ENCODE data around the gene CMBL.
"Not testable (repeated sequence)": the region's sequence is repeated elsewhere in the genome, so short reads cannot be mapped to it uniquely, and the experiment has no call there.

Gene CMBL

GRCh38 chr5:10275460-10275859 lies 32.2 kb downstream of the CMBL start:
- Histone ChIP-seq H3K27ac (no peak overlapping the region), H3K36me3 (no peaks in the 10 kb centered on the region), H3K4me3 (no peak overlapping the region), H3K9ac (no peak overlapping the region), H3K27me3 (no peaks in the 10 kb centered on the region), H4K20me1 (no peaks in the 10 kb centered on the region), H3K4me1 (peaks cover 25% of the 10 kb centered on the region), H3K4me2 (peak overlapping the region; percentile 42), H3K9me3 (peaks cover 10% of the 10 kb centered on the region)
- no peak for TF ChIP-seq Cebpa-rat (IDR thresholded peaks at IDR 0.05)

GRCh38 chr5:10272875-10273209 lies 34.9 kb downstream of the CMBL start:
- not testable (repeated sequence) for H3K27ac ChIP-seq, H3K9ac ChIP-seq, H4K20me1 ChIP-seq, H3K4me3 ChIP-seq, H3K27me3 ChIP-seq, H3K36me3 ChIP-seq
- peaks cover 10% of the 10 kb centered on the region for H3K9me3 ChIP-seq
- H3K4me1 ChIP-seq: peaks cover 25% of the 10 kb centered on the region
- peak overlapping the region; percentile 45; the same call in 1 of the 2 replicates for H3K4me2 ChIP-seq

GRCh38 chr5:10272053-10272874 lies 35.4 kb downstream of the CMBL start:
- Histone ChIP-seq H3K4me1 (peaks cover 25% of the 10 kb centered on the region), H3K36me3 (no peaks in the 10 kb centered on the region), H3K27me3 (no peaks in the 10 kb centered on the region), H3K4me3 (no peak overlapping the region), H3K9ac (no peak overlapping the region), H3K4me2 (peak overlapping the region; percentile 45), H3K27ac (no peak overlapping the region), H4K20me1 (no peaks in the 10 kb centered on the region), H3K9me3 (peaks cover 10% of the 10 kb centered on the region)
- no peak for TF ChIP-seq Cebpa-rat (IDR thresholded peaks at IDR 0.05)

- Histone ChIP-seq H4K20me1 (peaks cover 35% of the 10 kb centered on the region), H3K27me3 (no peaks in the 10 kb centered on the region), H3K4me1 (peaks cover 13% of the 10 kb centered on the region), H3K36me3 (peaks cover 35% of the 10 kb centered on the region), H3K9ac (no peak overlapping the region), H3K4me2 (no peak overlapping the region), H3K9me3 (peaks cover 10% of the 10 kb centered on the region), H3K27ac (no peak overlapping the region), H3K4me3 (no peak overlapping the region)
- TF ChIP-seq Cebpa-rat (IDR thresholded peaks at IDR 0.05): no peak
Measured at GRCh38 chr5:10268100-10268499, 39.6 kb downstream of the CMBL start.

- no peak overlapping the region for H3K27ac ChIP-seq
- TF ChIP-seq Cebpa-rat (IDR thresholded peaks at IDR 0.05): no peak
- H3K27me3 ChIP-seq: no peaks in the 10 kb centered on the region
- no peak overlapping the region for H3K4me2 ChIP-seq
- H3K36me3 ChIP-seq: peaks cover 47% of the 10 kb centered on the region
- no peaks in the 10 kb centered on the region for H3K9me3 ChIP-seq
- no peak overlapping the region for H3K9ac ChIP-seq
- H4K20me1 ChIP-seq: peaks cover 48% of the 10 kb centered on the region
- H3K4me3 ChIP-seq: no peak overlapping the region
- peaks cover 2% of the 10 kb centered on the region; the same call in 1 of the 2 replicates for H3K4me1 ChIP-seq
Measured at GRCh38 chr5:10266839-10267238, 40.9 kb downstream of the CMBL start.

- no peak overlapping the region for H3K27ac ChIP-seq
- H4K20me1 ChIP-seq: peaks cover 55% of the 10 kb centered on the region
- TF ChIP-seq Cebpa-rat (IDR thresholded peaks at IDR 0.05): no peak
- H3K4me2 ChIP-seq: no peak overlapping the region
- no peaks in the 10 kb centered on the region for H3K4me1 ChIP-seq
- H3K27me3 ChIP-seq: no peaks in the 10 kb centered on the region
- H3K4me3 ChIP-seq: no peak overlapping the region
- H3K36me3 ChIP-seq: peaks cover 54% of the 10 kb centered on the region
- no peaks in the 10 kb centered on the region for H3K9me3 ChIP-seq
- no peak overlapping the region for H3K9ac ChIP-seq
Measured at GRCh38 chr5:10266137-10266536, 41.6 kb downstream of the CMBL start.

- Histone ChIP-seq H3K27me3 (no peaks in the 10 kb centered on the region), H3K36me3 (peaks cover 61% of the 10 kb centered on the region), H3K27ac (no peak overlapping the region), H3K9me3 (no peaks in the 10 kb centered on the region), H4K20me1 (peaks cover 61% of the 10 kb centered on the region), H3K4me1 (no peaks in the 10 kb centered on the region), H3K4me2 (no peak overlapping the region), H3K9ac (no peak overlapping the region), H3K4me3 (no peak overlapping the region)
- TF ChIP-seq Cebpa-rat (IDR thresholded peaks at IDR 0.05): no peak
Measured at GRCh38 chr5:10265245-10266109, 42.2 kb downstream of the CMBL start.

- Histone ChIP-seq H3K4me1 (no peaks in the 10 kb centered on the region), H4K20me1 (peaks cover 70% of the 10 kb centered on the region), H3K36me3 (peaks cover 70% of the 10 kb centered on the region), H3K27ac (no peak overlapping the region), H3K9ac (no peak overlapping the region), H3K27me3 (no peaks in the 10 kb centered on the region), H3K4me2 (no peak overlapping the region), H3K4me3 (no peak overlapping the region), H3K9me3 (no peaks in the 10 kb centered on the region)
- TF ChIP-seq Cebpa-rat (IDR thresholded peaks at IDR 0.05): no peak
Measured at GRCh38 chr5:10264604-10265003, 43.1 kb downstream of the CMBL start.

- Histone ChIP-seq H3K27me3 (no peaks in the 10 kb centered on the region), H3K4me2 (no peak overlapping the region), H3K4me1 (no peaks in the 10 kb centered on the region), H3K4me3 (no peak overlapping the region), H4K20me1 (peaks cover 86% of the 10 kb centered on the region), H3K9ac (no peak overlapping the region), H3K36me3 (peaks cover 86% of the 10 kb centered on the region), H3K9me3 (no peaks in the 10 kb centered on the region), H3K27ac (no peak overlapping the region)
- no peak for TF ChIP-seq Cebpa-rat (IDR thresholded peaks at IDR 0.05)
Measured at GRCh38 chr5:10262995-10263394, 44.7 kb downstream of the CMBL start.

- H3K4me2 ChIP-seq: no peak overlapping the region
- no peaks in the 10 kb centered on the region for H3K27me3 ChIP-seq
- TF ChIP-seq Cebpa-rat (IDR thresholded peaks at IDR 0.05): no peak
- peaks cover 93% of the 10 kb centered on the region for H4K20me1 ChIP-seq
- no peak overlapping the region for H3K4me3 ChIP-seq
- H3K36me3 ChIP-seq: peaks cover 93% of the 10 kb centered on the region
- no peak overlapping the region for H3K9ac ChIP-seq
- H3K27ac ChIP-seq: no peak overlapping the region
- no peaks in the 10 kb centered on the region for H3K4me1 ChIP-seq
- no peaks in the 10 kb centered on the region for H3K9me3 ChIP-seq
Measured at GRCh38 chr5:10262121-10262774, 45.5 kb downstream of the CMBL start.

All from BLaER1 (cell line).